K562 (cell line): ENCODE measurements around the gene SLC29A2. TPM values are rescaled to one million over a fixed set of nuclear protein-coding genes. Genes with fewer than 3 reads are reported as not detected.
A peak's percentile ranks its signal among the peaks of the same experiment; 100 is the strongest.

ENCODE experiments used
- BHLHE40 ChIP-seq: IDR thresholded peaks from 2 replicates; pipeline ENCODE4 v1.6.1; 2011; ENCODE audit warnings: low read length, improper control_type of control experiment
- CCAR2 ChIP-seq: fragments of 200-400 bp; formaldehyde crosslinking; IDR thresholded peaks from 2 replicates; pipeline ENCODE4 v1.6.1; 2017; ENCODE audit warnings: mild to moderate bottlenecking, low read depth, low read length
- CTBP1 ChIP-seq: fragments of 450-650 bp; IDR thresholded peaks from 2 replicates; pipeline ENCODE4 v1.6.1; 2016; ENCODE audit warnings: borderline replicate concordance
- FOXJ3 ChIP-seq: sonication (generic); formaldehyde crosslinking; IDR thresholded peaks from 2 replicates; pipeline ENCODE4 v1.4.0; 2020; ENCODE audit warnings: mild to moderate bottlenecking, missing genetic modification reagents
- TRIM24 ChIP-seq, 2 experiments: fragments of 450-650 bp; IDR thresholded peaks; 2 replicates each; pipeline ENCODE4 v1.6.1; 2016
- TSC22D4 ChIP-seq: fragments of 450-650 bp; IDR thresholded peaks from 2 replicates; pipeline ENCODE4 v1.6.1; 2016; ENCODE audit warnings: missing genetic modification characterization, missing biosample characterization, control low read depth
- ZNF717 ChIP-seq: fragments of 250-450 bp; sonication (Bioruptor Pico); IDR thresholded peaks from 2 replicates; pipeline ENCODE4 v1.5.0; 2021
- polyA plus RNA-seq, 8 experiments: library from polyadenylated mRNA; depleted of rRNA in 4 of 8; stranded (reverse) in 5 of 8; unstranded in 3 of 8; fragments of >200 nt; fragmentation: Nextera tagmentation in 2 of 8; fragmentation: Illumina TruSeq in 1 of 8; extraction: Ambion mirVana in 2 of 8; extraction: Trizol in 1 of 8; gene quantifications; 2 replicates each; pipeline versions ENCODE4 v1.2.1 to v1.2.3, GENCODE V29; 2011 to 2014; ENCODE audit warnings: inconsistent platforms in 1 of 8, missing spikeins in 1 of 8
- total RNA-seq, 7 experiments: library from RNA; depleted of rRNA in 6 of 7; stranded (reverse); fragments of >200 nt in 6 of 7; fragmentation: Illumina TruSeq in 2 of 7; extraction: Trizol in 2 of 7; gene quantifications; 2 replicates each; pipeline versions ENCODE4 v1.2.1 to v1.2.3, GENCODE V29; 2011 to 2021; ENCODE audit warnings: low replicate concordance in 1 of 7
- TF ChIP-seq, protein P1 (sequence below): fragments of 250-450 bp; sonication (Bioruptor Pico); IDR thresholded peaks from 2 replicates; pipeline ENCODE4 v1.5.0; 2022; ENCODE audit warnings: mild to moderate bottlenecking
- TF ChIP-seq, protein P2 (sequence below): sonication (generic); formaldehyde crosslinking; IDR thresholded peaks from 2 replicates; pipeline ENCODE4 v1.8.0; 2023; ENCODE audit warnings: mild to moderate bottlenecking, missing genetic modification reagents
- TF ChIP-seq, protein P3 (sequence below): IDR thresholded peaks from 2 replicates; pipeline ENCODE4 v1.6.1; 2016; ENCODE audit warnings: missing genetic modification characterization, missing compliant biosample characterization
- TF ChIP-seq, protein P4 (sequence below): conservative IDR thresholded peaks from 2 replicates; pipeline ENCODE4 v1.6.1; 2011; ENCODE audit warnings: low read depth, mild to moderate bottlenecking, low read length; ENCODE audit not compliant: control insufficient read depth

The SLC29A2 gene
- total and polyA plus RNA-seq, 9 of the 15 experiments (the other 6 are each of a cell fraction or from before 2014, with no cell fraction given): 2.4 to 48.6 (median 14.2) TPM

DNA sequence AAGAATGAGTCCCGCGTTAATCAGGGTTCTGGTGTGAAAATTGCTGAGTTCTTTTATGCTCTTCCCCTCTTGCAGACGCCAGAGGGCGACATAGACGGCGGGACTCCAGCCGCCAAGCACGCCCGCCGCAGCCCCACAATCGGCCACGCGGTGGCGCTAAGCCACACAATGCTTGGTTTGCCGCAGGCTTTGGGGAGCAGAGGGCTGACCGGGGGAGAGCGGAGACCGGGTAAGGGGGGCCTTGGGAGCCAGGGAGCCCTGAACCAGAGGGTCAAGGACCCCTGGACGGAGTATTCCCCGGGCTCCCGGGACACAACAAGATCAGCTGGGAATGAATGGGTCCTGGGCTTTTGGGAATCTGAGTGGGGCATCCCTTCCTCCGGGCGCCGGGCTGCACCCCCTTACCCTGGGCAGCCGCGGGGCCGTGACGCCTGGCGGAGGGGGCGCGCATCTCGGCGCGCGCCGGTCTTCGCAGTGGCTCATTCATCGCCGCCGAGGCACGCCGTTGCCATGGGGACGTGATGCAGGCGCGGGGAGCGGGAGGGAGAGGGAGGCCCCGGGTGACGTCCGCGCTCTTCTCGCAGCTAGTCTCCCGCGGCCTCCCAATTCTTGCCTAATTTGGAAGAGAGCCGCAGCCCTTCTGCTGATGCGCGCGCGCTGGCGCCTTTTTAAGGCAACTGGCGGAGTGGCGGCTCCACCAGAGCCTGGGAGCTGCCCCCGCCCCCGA, 37.1 kb upstream of the SLC29A2 start (continued):
- no peak for TF ChIP-seq TRIM24 (IDR thresholded peaks at IDR 0.05)
- TF ChIP-seq, protein P1, sequence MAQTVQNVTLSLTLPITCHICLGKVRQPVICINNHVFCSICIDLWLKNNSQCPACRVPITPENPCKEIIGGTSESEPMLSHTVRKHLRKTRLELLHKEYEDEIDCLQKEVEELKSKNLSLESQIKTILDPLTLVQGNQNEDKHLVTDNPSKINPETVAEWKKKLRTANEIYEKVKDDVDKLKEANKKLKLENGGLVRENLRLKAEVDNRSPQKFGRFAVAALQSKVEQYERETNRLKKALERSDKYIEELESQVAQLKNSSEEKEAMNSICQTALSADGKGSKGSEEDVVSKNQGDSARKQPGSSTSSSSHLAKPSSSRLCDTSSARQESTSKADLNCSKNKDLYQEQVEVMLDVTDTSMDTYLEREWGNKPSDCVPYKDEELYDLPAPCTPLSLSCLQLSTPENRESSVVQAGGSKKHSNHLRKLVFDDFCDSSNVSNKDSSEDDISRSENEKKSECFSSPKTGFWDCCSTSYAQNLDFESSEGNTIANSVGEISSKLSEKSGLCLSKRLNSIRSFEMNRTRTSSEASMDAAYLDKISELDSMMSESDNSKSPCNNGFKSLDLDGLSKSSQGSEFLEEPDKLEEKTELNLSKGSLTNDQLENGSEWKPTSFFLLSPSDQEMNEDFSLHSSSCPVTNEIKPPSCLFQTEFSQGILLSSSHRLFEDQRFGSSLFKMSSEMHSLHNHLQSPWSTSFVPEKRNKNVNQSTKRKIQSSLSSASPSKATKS (CRISPR knock-in tag): no peak
- peak; percentile 68; the same call in 1 of the 2 replicates for TF ChIP-seq CTBP1
- TF ChIP-seq, protein P2, sequence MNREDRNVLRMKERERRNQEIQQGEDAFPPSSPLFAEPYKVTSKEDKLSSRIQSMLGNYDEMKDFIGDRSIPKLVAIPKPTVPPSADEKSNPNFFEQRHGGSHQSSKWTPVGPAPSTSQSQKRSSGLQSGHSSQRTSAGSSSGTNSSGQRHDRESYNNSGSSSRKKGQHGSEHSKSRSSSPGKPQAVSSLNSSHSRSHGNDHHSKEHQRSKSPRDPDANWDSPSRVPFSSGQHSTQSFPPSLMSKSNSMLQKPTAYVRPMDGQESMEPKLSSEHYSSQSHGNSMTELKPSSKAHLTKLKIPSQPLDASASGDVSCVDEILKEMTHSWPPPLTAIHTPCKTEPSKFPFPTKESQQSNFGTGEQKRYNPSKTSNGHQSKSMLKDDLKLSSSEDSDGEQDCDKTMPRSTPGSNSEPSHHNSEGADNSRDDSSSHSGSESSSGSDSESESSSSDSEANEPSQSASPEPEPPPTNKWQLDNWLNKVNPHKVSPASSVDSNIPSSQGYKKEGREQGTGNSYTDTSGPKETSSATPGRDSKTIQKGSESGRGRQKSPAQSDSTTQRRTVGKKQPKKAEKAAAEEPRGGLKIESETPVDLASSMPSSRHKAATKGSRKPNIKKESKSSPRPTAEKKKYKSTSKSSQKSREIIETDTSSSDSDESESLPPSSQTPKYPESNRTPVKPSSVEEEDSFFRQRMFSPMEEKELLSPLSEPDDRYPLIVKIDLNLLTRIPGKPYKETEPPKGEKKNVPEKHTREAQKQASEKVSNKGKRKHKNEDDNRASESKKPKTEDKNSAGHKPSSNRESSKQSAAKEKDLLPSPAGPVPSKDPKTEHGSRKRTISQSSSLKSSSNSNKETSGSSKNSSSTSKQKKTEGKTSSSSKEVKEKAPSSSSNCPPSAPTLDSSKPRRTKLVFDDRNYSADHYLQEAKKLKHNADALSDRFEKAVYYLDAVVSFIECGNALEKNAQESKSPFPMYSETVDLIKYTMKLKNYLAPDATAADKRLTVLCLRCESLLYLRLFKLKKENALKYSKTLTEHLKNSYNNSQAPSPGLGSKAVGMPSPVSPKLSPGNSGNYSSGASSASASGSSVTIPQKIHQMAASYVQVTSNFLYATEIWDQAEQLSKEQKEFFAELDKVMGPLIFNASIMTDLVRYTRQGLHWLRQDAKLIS: peak; percentile 88
- no peak for TF ChIP-seq TSC22D4 (tag)
- TF ChIP-seq FOXJ3 (CRISPR knock-in tag): no peak
- TF ChIP-seq, protein P3, sequence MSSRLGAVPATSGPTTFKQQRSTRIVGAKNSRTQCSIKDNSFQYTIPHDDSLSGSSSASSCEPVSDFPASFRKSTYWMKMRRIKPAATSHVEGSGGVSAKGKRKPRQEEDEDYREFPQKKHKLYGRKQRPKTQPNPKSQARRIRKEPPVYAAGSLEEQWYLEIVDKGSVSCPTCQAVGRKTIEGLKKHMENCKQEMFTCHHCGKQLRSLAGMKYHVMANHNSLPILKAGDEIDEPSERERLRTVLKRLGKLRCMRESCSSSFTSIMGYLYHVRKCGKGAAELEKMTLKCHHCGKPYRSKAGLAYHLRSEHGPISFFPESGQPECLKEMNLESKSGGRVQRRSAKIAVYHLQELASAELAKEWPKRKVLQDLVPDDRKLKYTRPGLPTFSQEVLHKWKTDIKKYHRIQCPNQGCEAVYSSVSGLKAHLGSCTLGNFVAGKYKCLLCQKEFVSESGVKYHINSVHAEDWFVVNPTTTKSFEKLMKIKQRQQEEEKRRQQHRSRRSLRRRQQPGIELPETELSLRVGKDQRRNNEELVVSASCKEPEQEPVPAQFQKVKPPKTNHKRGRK (tag): no peak
- TF ChIP-seq, protein P4, sequence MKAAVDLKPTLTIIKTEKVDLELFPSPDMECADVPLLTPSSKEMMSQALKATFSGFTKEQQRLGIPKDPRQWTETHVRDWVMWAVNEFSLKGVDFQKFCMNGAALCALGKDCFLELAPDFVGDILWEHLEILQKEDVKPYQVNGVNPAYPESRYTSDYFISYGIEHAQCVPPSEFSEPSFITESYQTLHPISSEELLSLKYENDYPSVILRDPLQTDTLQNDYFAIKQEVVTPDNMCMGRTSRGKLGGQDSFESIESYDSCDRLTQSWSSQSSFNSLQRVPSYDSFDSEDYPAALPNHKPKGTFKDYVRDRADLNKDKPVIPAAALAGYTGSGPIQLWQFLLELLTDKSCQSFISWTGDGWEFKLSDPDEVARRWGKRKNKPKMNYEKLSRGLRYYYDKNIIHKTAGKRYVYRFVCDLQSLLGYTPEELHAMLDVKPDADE: no peak
- no peak for TF ChIP-seq ZNF717
- TF ChIP-seq CCAR2: no peak
- TF ChIP-seq BHLHE40: peak; percentile 53; the same call in 1 of the 2 replicates
